Stimulated activated CD4-positive, alpha-beta T cell treated with anti-CD3 and anti-CD28 coated beads, Interleukin-4, amount 100 ng/mL, for 24 hours (primary cell): Measurements from ENCODE around the gene SMCHD1.
"Not testable (repeated sequence)": the region's sequence is repeated elsewhere in the genome, so short reads cannot be mapped to it uniquely, and the experiment has no call there.

Experiments
- DNase-seq: peaks from one replicate; pipeline ENCODE4 v3.0.0-alpha.2; 2020

SMCHD1 gene

GRCh38 chr18:2660849-2661248, 5.3 kb downstream of the SMCHD1 start:
- DNase-seq = not testable (repeated sequence)

- DNase-seq = not testable (repeated sequence)
Measured at GRCh38 chr18:2662288-2662687, 6.8 kb downstream of the SMCHD1 start.

- no peak for DNase-seq
Measured at GRCh38 chr18:2662990-2663389, 7.5 kb downstream of the SMCHD1 start.

GRCh38 chr18:2672410-2672809, 16.9 kb downstream of the SMCHD1 start:
- no peak for DNase-seq

- no peak for DNase-seq
Measured at GRCh38 chr18:2672872-2673271, 17.3 kb downstream of the SMCHD1 start.

- not testable (repeated sequence) for DNase-seq
Measured at GRCh38 chr18:2678933-2679332, 23.4 kb downstream of the SMCHD1 start.

- DNase-seq = no peak
Measured at GRCh38 chr18:2680216-2680792, 24.8 kb downstream of the SMCHD1 start.

GRCh38 chr18:2681993-2682603, 26.6 kb downstream of the SMCHD1 start:
- DNase-seq = no peak

- no peak for DNase-seq
Measured at GRCh38 chr18:2683055-2683454, 27.5 kb downstream of the SMCHD1 start.

- no peak for DNase-seq
Measured at GRCh38 chr18:2686349-2686968, 30.9 kb downstream of the SMCHD1 start.

GRCh38 chr18:2687390-2688001, 32.0 kb downstream of the SMCHD1 start:
- no peak for DNase-seq

GRCh38 chr18:2692508-2692907, 37.0 kb downstream of the SMCHD1 start:
- no peak for DNase-seq

- DNase-seq = no peak
Measured at GRCh38 chr18:2697184-2697583, 41.7 kb downstream of the SMCHD1 start.

GRCh38 chr18:2699001-2699400, 43.5 kb downstream of the SMCHD1 start:
- DNase-seq = no peak

GRCh38 chr18:2704541-2704940, 49.0 kb downstream of the SMCHD1 start:
- no peak for DNase-seq

- no peak for DNase-seq
Measured at GRCh38 chr18:2706903-2707302, 51.4 kb downstream of the SMCHD1 start.

GRCh38 chr18:2707551-2708168, 52.1 kb downstream of the SMCHD1 start:
- DNase-seq = no peak

GRCh38 chr18:2709316-2709715, 53.8 kb downstream of the SMCHD1 start:
- no peak for DNase-seq

GRCh38 chr18:2714140-2714539, 58.6 kb downstream of the SMCHD1 start:
- DNase-seq = no peak

GRCh38 chr18:2715990-2716389, 60.5 kb downstream of the SMCHD1 start:
- no peak for DNase-seq

- no peak for DNase-seq
Measured at GRCh38 chr18:2716394-2717326, 61.1 kb downstream of the SMCHD1 start.

GRCh38 chr18:2717407-2717806, 61.9 kb downstream of the SMCHD1 start:
- DNase-seq = no peak

- DNase-seq = no peak
Measured at GRCh38 chr18:2719040-2719439, 63.5 kb downstream of the SMCHD1 start.
